ENCODE data around the gene EGR1.

- TF ChIP-seq BCL3 (IDR thresholded peaks at IDR 0.05), result no peak
- TF ChIP-seq REST (IDR thresholded peaks at IDR 0.05), result no peak
- no peak for TF ChIP-seq FOSL2 (IDR thresholded peaks at IDR 0.05)
- TF ChIP-seq FOSL2 (CRISPR knock-in tag; IDR thresholded peaks at IDR 0.05), result no peak
- TF ChIP-seq CTCF (IDR thresholded peaks at IDR 0.05), result no peak
- no peak for TF ChIP-seq EP300 (IDR thresholded peaks at IDR 0.05)
- TF ChIP-seq CEBPB (IDR thresholded peaks at IDR 0.05), result no peak
- no peak for TF ChIP-seq POLR2A (IDR thresholded peaks at IDR 0.05; ENCODE audit: low read length)
- TF ChIP-seq SMC3 (IDR thresholded peaks at IDR 0.05), result no peak
- no peak for TF ChIP-seq MAX (IDR thresholded peaks at IDR 0.05)
- no peak for TF ChIP-seq RAD21 (conservative IDR thresholded peaks at IDR 0.05 in 1 of 2, IDR thresholded peaks at IDR 0.05 in 1 of 2)
- no peak for TF ChIP-seq USF2 (IDR thresholded peaks at IDR 0.05)
These were observed 37.2 kb downstream of the EGR1 start for GRCh38 chr5:138502521-138502920.
